HG02973 (cell line): Measurements from ENCODE around the gene RAB9A.
A peak's percentile ranks its signal among the peaks of the same experiment; 100 is the strongest.
"Not testable (repeated sequence)": the region's sequence is repeated elsewhere in the genome, so short reads cannot be mapped to it uniquely, and the experiment has no call there.

Experiments
- ATAC-seq: cut with Tn5 transposase; IDR thresholded peaks from one replicate; pipeline ENCODE4 v1.9.1; 2021; ENCODE audit warnings: moderate library complexity; ENCODE audit not compliant: unreplicated experiment

RAB9A gene

DNA sequence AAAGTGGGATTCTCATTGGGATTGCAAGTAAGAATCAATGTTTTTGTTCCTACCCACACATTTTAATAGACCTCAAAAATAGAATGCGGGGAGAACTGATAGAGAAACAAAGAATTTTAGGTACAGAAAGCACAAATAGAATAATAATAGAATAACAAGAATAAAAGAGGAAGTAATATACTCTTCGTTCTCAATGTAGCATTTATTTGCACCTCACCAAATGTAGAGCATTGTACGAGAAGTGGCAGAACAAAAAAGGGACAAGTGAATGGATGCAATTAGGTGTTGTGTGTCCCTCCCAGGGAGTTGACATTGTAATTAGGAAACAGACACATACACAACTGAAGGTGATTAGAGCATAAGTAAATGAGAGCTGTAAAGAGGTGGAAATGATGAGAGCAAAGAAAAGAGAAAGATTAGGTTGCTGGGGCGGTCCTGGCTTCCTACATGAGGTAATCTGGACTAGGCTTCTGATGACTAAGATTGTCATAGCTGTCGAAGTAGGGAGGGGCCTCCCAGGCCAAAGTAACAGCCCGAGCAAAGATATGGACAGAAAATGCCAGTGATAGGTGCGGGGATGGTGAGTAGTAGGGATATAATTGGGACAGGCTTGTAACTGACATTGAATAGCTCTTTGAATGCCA lies 10.4 kb downstream of the RAB9A start:
- peak; percentile 67 for ATAC-seq

- no peak for ATAC-seq
These were observed 11.5 kb downstream of the RAB9A start for GRCh38 chrX:13700380-13700779.

DNA sequence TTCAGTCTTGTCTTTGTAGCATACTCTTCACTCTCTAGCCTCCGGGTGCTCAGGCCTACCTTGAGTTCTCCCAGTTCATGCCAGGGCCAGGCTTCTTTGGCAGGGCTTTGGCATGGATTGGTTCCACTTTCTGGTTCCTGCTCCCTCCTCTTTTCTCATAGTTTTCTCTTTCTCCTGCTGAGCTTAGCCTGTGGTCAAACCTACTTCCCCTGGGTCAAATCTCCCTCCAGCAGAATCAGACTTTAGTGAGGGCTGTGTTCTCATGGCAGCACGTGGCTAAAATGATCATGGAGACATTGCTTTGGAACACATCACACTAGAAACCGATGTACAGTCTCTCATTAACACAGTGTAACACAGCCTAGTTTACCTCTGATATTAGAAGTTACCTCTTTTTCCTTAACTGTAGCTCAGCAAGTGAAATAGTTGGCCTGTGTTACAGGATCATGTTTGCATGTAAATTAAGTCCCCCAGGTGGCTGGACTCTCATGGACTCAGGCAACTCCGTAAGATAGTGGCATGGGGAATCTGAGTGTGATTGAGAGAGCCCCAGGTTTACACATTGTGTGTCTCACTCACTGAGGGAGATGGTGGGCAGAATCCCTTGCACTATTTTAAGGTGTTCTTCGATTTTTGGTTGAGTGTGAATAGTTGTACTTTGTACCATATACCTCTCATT lies 13.3 kb downstream of the RAB9A start:
- no peak for ATAC-seq

GRCh38 chrX:13703135-13703534 lies 14.2 kb downstream of the RAB9A start:
- ATAC-seq, result no peak

DNA sequence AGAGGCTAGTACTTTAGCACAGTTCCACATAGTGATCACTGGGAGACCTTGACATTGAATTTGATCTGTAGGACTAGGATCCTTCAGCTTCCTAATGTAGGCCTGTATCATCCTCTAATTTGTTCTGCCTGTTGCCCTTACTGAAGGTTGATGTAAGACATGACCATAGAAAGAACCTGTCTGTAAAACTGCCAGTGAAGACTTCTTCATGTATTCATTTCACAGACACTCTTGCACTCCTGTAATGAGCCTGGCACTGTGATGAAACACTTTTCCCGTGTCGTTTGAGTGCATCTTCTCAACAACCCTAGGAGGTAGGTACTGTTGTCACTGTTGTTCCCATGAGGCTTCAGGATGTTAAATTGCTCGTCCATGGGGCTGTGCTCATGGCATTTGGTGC lies 14.7 kb downstream of the RAB9A start:
- no peak for ATAC-seq

DNA sequence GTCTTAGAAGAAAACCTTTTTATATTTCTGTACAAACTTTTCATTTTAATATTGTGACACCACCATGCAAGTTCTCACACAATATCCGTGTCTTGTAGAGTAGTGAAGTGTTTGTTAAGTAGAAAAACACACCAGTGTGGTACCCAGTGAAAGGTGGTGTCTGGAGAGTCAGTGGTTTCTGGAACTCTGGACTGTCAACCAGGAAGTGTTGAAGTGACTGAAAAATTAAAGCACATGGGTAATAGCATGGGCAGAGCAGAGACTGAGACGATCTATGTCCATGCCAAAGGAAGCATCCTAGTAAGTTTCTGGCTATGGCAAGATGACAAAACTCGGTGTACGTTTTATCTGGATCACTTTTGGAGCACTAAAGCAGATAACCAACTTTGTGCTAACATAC lies 22.2 kb downstream of the RAB9A start:
- ATAC-seq, result no peak

DNA sequence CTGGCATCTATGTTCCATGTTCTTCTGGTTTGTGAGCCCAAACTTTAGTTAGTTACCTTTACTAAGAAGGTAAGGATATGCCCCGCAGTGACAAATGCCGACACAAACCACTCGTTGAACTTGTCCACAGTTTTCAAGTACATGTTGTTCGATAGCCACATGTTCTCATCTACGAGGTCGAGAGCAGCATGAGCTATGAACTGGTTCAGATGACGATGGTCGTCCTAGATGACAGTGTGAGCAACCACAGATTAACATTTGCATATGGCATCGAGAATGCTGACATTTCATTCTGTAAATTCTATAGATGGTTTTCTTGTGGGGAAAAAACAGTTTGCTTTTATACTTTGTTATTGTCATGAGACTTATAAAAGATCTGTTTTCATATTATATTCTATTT lies 27.5 kb downstream of the RAB9A start:
- no peak for ATAC-seq

DNA sequence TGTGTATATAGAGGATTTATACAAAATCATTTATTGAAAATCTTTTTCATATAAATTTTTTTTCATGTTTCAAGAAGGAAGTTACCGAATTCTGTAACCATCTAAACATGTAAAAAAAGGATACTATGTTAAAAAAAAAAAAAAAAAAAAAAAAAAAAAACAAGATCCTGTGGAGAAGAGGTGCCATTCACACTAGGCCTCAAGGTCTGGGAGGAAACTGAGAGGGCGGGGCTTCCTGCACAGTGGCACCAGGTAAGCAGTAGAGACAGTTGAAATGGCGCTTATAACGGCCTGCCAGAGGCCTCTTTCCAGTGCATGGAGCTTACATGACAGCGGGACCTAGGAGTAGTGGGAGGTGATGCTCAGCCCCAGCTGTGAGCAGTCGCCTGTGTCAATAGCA lies 28.0 kb downstream of the RAB9A start:
- ATAC-seq, result no peak

- no peak for ATAC-seq
These were observed 29.0 kb downstream of the RAB9A start for GRCh38 chrX:13717700-13718472.

DNA sequence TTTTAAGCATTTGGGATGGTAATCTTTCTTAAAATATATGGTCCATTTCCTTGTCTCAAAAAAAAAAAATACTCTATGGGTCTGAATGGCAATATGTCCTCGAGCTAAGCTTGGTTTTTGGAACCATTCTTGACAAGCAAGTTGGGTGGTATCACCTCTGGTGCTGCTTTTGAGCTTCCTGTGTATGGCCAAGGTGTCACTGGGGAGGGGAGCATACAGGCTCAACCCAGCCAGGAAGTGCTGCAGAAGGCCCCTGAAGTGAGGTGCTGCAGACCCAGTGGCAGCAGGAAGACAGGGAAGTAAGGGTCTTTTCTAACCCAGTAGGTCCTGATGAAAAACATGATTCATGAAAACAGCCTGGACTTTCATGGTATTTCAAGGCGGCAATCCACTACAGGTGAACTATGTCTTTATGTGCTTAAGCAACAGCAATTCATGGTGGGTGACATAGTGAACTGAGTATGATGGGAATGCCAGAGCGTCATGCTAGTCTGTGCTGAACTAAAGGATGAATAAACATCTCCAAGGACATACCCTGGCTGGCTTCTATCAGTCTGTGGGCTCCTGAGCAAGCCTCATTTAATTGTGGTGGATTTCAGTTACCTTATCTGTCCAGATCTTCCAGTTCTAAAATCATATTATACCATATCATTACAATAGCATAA lies 30.4 kb downstream of the RAB9A start:
- ATAC-seq, result no peak

- no peak for ATAC-seq
These were observed 32.4 kb downstream of the RAB9A start for GRCh38 chrX:13721371-13721770.

DNA sequence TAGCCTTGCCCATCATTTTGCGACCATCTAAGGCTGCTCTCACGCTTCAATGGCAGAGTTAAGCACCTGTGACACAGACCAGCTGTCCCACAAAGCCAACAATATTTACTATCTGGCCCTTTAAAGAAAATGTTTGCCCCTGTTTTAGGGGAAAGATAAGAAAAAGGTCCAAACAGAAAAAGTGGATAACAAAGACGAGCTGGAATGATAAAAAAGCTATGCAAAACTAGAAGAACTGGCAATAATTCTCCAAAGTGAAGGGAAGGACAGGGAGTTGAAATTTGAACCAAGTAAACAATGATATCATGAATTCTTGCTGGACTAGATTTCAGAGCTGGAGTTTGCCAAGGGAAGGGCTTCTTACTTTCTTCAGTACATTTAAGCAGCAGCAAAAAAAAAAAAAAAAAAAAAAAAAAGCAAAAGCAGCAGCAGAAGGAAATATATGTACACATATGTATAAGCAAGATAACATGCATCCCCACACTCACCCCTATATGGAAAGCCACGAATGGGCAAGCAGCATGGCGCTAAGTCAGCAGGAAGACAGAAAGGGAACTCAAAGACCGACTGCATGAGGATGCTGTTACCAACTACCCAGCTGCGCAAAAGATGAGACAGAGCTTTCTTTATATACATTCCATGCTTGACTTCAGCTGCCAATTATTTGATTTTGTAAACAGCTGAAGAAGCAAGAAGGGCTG lies 33.0 kb downstream of the RAB9A start:
- ATAC-seq, result no peak

DNA sequence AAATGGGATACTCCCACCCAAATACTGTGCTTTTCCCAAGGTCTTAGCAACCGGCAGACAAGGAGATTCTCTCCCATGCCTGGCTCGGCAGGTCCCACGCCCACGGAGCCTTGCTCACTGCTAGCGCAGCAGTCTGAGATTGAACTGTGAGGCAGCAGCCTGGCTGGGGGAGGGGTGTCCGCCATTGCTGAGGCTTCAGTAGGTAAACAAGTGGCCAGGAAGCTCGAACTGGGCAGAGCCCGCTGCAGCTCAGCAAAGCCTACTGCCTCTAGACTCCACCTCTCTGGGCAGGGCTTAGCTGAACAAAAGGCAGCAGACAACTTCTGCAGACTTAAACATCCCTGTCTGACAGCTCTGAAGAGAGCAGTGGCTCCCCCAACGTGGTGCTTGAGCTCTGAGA lies 36.0 kb downstream of the RAB9A start:
- ATAC-seq, result not testable (repeated sequence)

GRCh38 chrX:13726583-13726982 lies 37.7 kb downstream of the RAB9A start:
- not testable (repeated sequence) for ATAC-seq

- ATAC-seq, result not testable (repeated sequence)
These were observed 41.6 kb downstream of the RAB9A start for GRCh38 chrX:13730523-13730922.

DNA sequence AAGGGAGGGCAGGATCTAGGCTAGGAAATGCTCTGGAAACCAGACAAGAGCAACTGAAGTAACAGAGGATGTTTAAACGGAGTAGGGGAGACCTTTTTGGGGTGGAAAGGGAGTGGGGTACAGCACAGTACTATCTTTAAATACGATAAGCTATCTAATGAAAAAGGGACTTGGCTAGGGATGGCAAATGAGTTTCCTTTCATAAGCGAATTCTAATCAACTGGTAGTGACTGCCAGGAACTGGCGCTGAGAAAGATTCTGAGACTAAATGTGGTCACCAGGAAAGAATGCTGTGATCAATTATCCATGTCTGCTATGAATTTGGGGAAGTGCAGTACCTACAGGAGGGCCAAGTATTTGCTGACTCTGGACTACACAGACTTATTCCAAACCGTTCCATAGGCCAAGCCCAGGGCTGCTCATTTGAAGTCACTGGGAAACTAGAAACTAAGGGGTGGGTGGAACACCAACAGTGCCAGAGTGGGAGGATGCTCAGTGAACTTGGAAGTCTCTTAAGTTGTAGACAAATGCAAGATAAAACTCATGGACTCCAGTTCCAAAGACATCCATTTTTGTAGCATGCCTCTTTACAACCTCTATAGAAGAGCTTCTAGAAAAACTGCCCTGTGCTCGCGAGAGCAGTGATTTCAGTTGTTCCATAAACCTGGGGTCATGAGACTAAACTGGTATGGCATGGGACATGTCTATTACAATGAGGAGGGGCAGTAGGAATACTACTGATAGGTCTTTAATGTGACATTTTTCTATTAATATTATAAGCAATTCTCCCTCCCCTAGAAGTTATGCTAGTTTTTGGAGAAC lies 43.5 kb downstream of the RAB9A start:
- no peak for ATAC-seq

DNA sequence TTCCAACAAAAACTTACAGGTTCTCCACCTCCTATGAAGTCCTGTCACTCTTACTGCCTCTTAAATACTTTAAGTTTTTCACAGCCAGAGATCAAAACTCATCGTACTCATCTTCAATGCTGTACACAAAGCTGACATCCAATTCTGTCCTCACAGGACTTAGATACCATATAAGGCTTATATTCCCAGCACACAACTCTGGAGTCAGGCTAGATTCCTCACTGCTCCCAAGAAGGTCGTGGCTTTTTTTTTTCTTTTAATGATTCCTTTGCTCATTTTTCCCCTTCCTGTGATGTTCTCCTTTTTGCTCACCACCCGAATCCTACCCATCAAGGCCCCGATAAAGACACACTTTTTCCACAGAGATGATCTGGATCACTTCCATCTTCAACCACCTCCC lies 44.6 kb downstream of the RAB9A start:
- ATAC-seq, result no peak

DNA sequence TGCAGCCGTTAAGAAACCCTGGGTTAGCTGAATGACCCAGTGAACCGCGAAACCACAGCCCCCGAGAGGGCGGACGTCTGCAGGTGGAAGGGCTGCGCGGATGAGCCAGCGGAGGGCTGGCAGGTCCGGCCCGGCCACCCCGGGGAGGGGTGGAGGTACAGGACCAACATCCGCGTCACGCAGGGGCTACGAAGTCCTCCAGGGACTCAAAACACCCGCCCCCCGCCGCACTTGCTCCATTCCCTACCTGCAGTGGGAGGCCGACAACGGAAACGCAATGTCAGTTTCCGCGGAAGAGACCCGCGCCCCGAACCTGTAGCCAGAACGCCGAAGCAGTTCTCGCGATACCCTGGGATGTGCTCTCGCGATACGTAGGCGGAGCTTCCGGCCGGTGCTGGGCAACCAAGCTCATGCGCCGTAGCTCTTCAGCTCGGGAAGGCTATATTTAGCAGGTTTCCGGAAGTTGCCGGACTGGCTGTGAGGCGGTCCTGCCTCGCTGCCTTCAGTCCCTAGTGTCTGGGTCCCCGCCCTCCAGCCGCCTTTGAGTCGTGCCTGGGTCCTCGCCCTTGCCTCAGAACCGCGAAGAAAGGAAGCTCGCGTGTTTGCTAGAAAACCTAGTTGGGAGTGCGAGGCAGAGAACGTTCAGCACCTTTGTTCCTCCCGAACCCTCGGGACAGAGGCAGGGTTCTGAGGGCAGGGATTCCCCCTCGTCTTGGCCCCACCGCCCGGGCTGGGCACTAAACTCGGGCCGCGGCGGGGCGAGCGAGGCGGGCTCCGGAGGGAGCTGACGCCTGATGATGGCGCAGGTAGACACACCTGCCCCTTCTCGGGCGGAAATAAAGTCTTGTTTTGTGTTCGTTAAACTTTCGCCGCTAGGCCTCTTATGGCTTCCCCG lies 45.6 kb downstream of the RAB9A start, which contains the start of the genes OFD1 and TRAPPC2:
OFD1 (plus strand) TSS at position 471 of the 895 bp plus-strand sequence; CDS start at position 795, 324 bp downstream.
TRAPPC2 (minus strand) TSS at position 343 of the 895 bp plus-strand sequence. CDS start 14,657 bp downstream, outside the sequence.
- peak; percentile 85 for ATAC-seq

- no peak for ATAC-seq
These were observed 52.8 kb downstream of the RAB9A start for GRCh38 chrX:13741695-13742094.
